ENCODE data around the gene PLS3.

GRCh38 chrX:115521741-115522140 lies 39.2 kb upstream of the PLS3 start:
- TF ChIP-seq CTCF (conservative IDR thresholded peaks at IDR 0.05 in 1 of 2, IDR thresholded peaks at IDR 0.05 in 1 of 2; ENCODE audit: extremely low read depth in 1 of 2, insufficient read depth in 1 of 2, low read depth in 1 of 2, low read length in 2 of 2) (no peak), EZH2 (IDR thresholded peaks at IDR 0.05; ENCODE audit: borderline replicate concordance, low read length) (no peak)

Measured in mammary epithelial cell (primary cell).